ENCODE results near the gene NELL2.

DNA sequence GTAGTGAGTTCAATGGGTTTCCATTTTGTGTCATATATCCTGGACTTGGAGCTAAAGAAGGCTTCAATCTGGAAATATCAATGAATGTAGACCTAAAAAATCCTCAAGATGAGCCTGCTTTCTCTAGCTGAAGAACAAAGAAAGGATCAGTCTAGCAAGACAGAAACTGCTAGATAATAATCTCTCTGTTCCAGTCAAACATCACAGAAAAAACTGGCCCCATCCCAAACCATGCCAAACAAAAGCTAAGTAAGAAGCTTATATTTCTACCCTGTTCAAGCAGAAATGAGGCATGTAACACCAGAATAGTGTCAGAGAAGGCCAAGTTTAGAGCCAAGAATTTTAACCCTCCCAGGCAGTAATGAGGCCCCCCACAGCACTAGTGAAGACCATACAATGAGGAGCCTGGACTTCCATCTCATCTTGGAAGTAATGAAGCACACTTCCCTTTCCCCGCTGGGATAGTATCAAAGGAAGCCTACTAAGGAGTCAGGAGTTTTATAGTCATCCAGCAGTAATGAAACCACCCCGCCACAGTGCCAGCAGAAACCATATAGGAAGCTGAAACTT is 95.8 kb downstream of the NELL2 start:
- TF ChIP-seq CTCF (IDR thresholded peaks at IDR 0.05) (no peak), POLR2A (IDR thresholded peaks at IDR 0.05) (no peak)

Data from lower leg skin (tissue), 3 donors.